Vagina (tissue), 2 donors: Measurements from ENCODE around the gene ZSWIM7.

Experiments used
- POLR2A ChIP-seq, 2 donors: fragments of 450-650 bp; IDR thresholded peaks; one replicate each; pipeline ENCODE4 v1.6.1; 2017; ENCODE audit warnings: antibody characterized with exemption in 2 of 2, mild to moderate bottlenecking in 2 of 2, moderate library complexity in 2 of 2
- POLR2AphosphoS5 ChIP-seq, 2 donors: sonication (generic); formaldehyde crosslinking; IDR thresholded peaks; one replicate each; pipeline ENCODE4 v1.9.0; 2017; ENCODE audit warnings: antibody characterized with exemption in 2 of 2, mild to moderate bottlenecking in 2 of 2, low read depth in 1 of 2; ENCODE audit not compliant: insufficient read depth in 1 of 2

DNA sequence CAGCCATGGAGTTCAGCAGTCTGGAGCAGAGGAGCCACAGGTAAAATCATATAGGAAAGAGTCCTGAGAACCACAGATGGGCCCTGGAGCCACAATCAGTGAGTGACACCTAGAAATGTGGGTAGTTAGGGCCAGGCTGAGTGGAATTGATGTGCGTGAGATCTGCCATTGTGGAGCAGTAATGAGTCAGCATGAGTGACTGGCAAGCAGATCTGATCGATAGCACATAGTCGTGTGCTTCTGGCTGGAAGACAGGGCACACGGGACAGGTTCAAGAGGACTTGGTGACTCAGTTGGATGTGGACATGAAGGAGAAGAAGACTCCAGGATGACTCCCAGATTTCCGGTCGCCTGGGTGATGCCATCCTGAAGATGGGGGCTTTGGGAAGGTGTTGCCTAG is 42.3 kb downstream of the ZSWIM7 start:
- TF ChIP-seq POLR2AphosphoS5 (IDR thresholded peaks at IDR 0.05; ENCODE audit: insufficient read depth in 1 of 2, low read depth in 1 of 2), result no peak
- no peak for TF ChIP-seq POLR2A (IDR thresholded peaks at IDR 0.05)
